ENCODE results near the gene RMI2.

- TF ChIP-seq CTCF (IDR thresholded peaks at IDR 0.05; ENCODE audit: insufficient read depth, low read length) = no peak
- TF ChIP-seq REST (IDR thresholded peaks at IDR 0.05; ENCODE audit: insufficient replicate concordance, low read depth) = no peak
- no peak for TF ChIP-seq POLR2AphosphoS5 (IDR thresholded peaks at IDR 0.05; ENCODE audit: low read depth)
These were observed 44.7 kb upstream of the RMI2 start for GRCh38 chr16:11300560-11300892.

Data from HL-60 (cell line).